ENCODE results near the gene MGLL. TPM values are rescaled to one million over a fixed set of nuclear protein-coding genes. Genes with fewer than 3 reads are reported as not detected.

Gene MGLL
- total RNA-seq, 1 experiment from 2014 or later: 0.94 TPM

DNA sequence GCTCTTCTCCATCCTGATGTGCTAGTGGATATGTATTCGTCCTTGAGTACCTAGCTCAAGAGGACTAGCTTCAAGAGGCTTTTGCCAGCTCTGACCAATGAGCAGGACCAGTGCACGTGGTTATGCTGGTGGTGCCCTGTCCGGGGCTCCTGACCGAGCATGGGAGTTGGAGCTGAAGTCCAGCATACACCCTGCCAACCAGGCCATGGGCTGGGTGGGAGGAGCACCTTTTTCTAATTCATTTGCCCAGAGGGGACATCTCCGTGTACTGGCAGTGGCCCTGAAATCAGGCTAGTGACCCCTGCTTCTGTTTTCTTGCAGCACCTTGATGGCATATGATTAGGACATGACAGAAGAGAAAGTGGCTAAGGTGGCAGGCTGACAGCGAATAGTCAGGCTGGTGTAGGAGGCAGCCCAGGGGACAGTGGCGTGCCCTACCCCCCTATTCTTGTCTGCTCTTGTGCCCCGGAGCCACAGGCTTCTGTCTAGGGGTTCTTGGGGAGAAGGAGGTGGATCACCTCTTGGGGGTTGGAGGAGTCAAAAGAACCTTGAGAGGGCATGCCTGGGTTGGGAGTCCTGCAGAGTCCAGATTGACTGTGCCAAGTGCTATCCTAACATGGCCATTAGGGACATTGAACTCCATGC lies 176.8 kb downstream of the MGLL start:
- TF ChIP-seq HMGA2 (CRISPR knock-in tag; IDR thresholded peaks at IDR 0.05): no peak
- no peak for TF ChIP-seq ZNF138 (CRISPR knock-in tag; conservative IDR thresholded peaks at IDR 0.05)
- TF ChIP-seq ZBTB21 (CRISPR knock-in tag; IDR thresholded peaks at IDR 0.05; ENCODE audit: borderline replicate concordance): no peak
- TF ChIP-seq SMAD3 (CRISPR knock-in tag; IDR thresholded peaks at IDR 0.05; ENCODE audit: borderline replicate concordance): no peak
- no peak for TF ChIP-seq AFF4 (CRISPR knock-in tag; IDR thresholded peaks at IDR 0.05; ENCODE audit: borderline replicate concordance)
- no peak for TF ChIP-seq NFYB (CRISPR knock-in tag; conservative IDR thresholded peaks at IDR 0.05; ENCODE audit: low read depth)
- no peak for TF ChIP-seq RORB (CRISPR knock-in tag; IDR thresholded peaks at IDR 0.05)
- TF ChIP-seq ZNF423 (CRISPR knock-in tag; IDR thresholded peaks at IDR 0.05): no peak
- TF ChIP-seq ZNF219 (CRISPR knock-in tag; IDR thresholded peaks at IDR 0.05; ENCODE audit: borderline replicate concordance): no peak
- TF ChIP-seq ATF2 (CRISPR knock-in tag; IDR thresholded peaks at IDR 0.05; ENCODE audit: borderline replicate concordance, low read depth): no peak
- TF ChIP-seq, protein P1, sequence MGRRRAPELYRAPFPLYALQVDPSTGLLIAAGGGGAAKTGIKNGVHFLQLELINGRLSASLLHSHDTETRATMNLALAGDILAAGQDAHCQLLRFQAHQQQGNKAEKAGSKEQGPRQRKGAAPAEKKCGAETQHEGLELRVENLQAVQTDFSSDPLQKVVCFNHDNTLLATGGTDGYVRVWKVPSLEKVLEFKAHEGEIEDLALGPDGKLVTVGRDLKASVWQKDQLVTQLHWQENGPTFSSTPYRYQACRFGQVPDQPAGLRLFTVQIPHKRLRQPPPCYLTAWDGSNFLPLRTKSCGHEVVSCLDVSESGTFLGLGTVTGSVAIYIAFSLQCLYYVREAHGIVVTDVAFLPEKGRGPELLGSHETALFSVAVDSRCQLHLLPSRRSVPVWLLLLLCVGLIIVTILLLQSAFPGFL (CRISPR knock-in tag; IDR thresholded peaks at IDR 0.05; ENCODE audit: borderline replicate concordance): no peak
- TF ChIP-seq STAT6 (CRISPR knock-in tag; conservative IDR thresholded peaks at IDR 0.05; ENCODE audit: low read depth): no peak
- no peak for TF ChIP-seq TCF7 (CRISPR knock-in tag; IDR thresholded peaks at IDR 0.05; ENCODE audit: low read depth)
- no peak for TF ChIP-seq ZNF232 (CRISPR knock-in tag; IDR thresholded peaks at IDR 0.05)
- Mint-ChIP-seq H3K4me3 (no peak overlapping the region), H3K9me3 (no peaks in the 10 kb centered on the region), H3K36me3 (peaks cover 6% of the 10 kb centered on the region), H3K27ac (no peak overlapping the region), H3K4me1 (peaks cover 26% of the 10 kb centered on the region), H3K27me3 (ENCODE audit: low read depth) (no peaks in the 10 kb centered on the region)
- DNase-seq (ENCODE audit: low spot score) (no peak), ATAC-seq (no peak)
- POLR2A ChIA-PET: no interaction called here
- CTCF ChIA-PET: interaction anchor here (1.8 to 3.5 kb wide), 2 partner anchors 34 to 70 kb away, joined by 6 to 12 read pairs; no protein-coding TSS in a partner anchor

DNA sequence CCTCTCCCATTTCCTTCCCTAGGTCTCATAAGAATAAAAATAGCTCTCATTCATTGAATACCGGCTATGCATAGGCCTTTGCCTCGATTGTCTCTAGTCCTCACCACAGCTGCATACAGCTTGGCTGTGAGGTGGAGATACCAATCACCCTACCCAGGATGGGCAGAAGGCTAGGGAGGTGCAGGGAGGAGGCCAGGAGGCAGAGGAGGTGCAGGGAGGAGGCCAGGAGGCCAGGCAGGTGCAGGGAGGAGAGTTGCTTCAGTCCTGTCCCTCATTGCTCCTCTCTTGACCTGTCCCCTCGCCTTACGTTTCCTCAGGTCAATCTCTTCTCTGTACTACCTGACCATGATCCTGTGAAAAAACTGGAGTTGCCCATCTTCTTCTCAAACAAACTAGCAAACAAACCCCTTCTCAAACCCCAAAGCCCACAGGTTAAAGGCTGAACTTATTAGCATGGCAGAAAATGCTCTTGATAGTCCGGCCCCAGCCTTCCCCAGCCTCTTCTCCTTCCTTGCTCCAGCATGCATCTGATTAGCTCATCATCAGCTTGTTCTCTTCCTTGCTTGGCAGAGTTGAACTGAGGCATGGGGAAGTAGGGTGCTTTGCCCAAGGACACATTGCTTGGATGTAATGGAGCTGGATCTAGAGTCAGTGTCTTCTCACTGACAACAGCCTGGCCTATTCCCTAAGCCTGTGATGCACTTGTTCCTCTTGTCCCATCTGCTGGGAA lies 177.5 kb downstream of the MGLL start:
- ATAC-seq (peak; percentile 71), DNase-seq (ENCODE audit: low spot score) (no peak)
- CTCF ChIA-PET: interaction anchor here (0.6 to 3.5 kb wide), 3 partner anchors 11 to 70 kb away, joined by 3 to 12 read pairs (median 6); no protein-coding TSS in a partner anchor
- POLR2A ChIA-PET: no interaction called here
- no peaks in the 10 kb centered on the region for H3K27me3 Mint-ChIP-seq (ENCODE audit: low read depth)
- no peaks in the 10 kb centered on the region for H3K9me3 Mint-ChIP-seq
- no peak overlapping the region for H3K4me3 Mint-ChIP-seq
- H3K27ac Mint-ChIP-seq: peak overlapping the region; percentile 42; the same call in 1 of the 2 replicates
- peaks cover 26% of the 10 kb centered on the region for H3K4me1 Mint-ChIP-seq
- H3K36me3 Mint-ChIP-seq: peaks cover 6% of the 10 kb centered on the region
- TF ChIP-seq STAT6 (CRISPR knock-in tag; conservative IDR thresholded peaks at IDR 0.05; ENCODE audit: low read depth) (no peak), NFYB (CRISPR knock-in tag; conservative IDR thresholded peaks at IDR 0.05; ENCODE audit: low read depth) (no peak), ZNF317 (CRISPR knock-in tag; IDR thresholded peaks at IDR 0.05; ENCODE audit: borderline replicate concordance, low read depth) (no peak), ATF6 (CRISPR knock-in tag; IDR thresholded peaks at IDR 0.05) (no peak)
- TF ChIP-seq, protein P2, sequence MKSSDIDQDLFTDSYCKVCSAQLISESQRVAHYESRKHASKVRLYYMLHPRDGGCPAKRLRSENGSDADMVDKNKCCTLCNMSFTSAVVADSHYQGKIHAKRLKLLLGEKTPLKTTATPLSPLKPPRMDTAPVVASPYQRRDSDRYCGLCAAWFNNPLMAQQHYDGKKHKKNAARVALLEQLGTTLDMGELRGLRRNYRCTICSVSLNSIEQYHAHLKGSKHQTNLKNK (CRISPR knock-in tag; IDR thresholded peaks at IDR 0.05): no peak
